Stimulated activated CD8-positive, alpha-beta memory T cell treated with anti-CD3 and anti-CD28 coated beads, Interleukin-12 subunit alpha, Interleukin-12 subunit beta, amount 100 ng/mL, for 24 hours (primary cell): ENCODE results near the gene DIPK1A.

ENCODE experiments used
- DNase-seq: peaks from one replicate; pipeline ENCODE4 v3.0.0-alpha.2; 2020; ENCODE audit errors: extremely low read depth

DIPK1A gene

GRCh38 chr1:92961131-92961895, at the start of gene DIPK1A:
TSS of gene DIPK1A (minus strand) at chr1:92961462. CDS start at chr1:92961429, 33 bp downstream.
- DNase-seq: peak; percentile 38

- DNase-seq: no peak
Measured at GRCh38 chr1:93007941-93008577, 46.8 kb upstream of the DIPK1A start.

- no peak for DNase-seq
Measured at GRCh38 chr1:93005252-93005598, 44.0 kb upstream of the DIPK1A start.

GRCh38 chr1:93004566-93005251, 43.4 kb upstream of the DIPK1A start:
- no peak for DNase-seq

GRCh38 chr1:93003981-93004380, 42.7 kb upstream of the DIPK1A start:
- DNase-seq: no peak

- DNase-seq: no peak
Measured at GRCh38 chr1:93002781-93003180, 41.5 kb upstream of the DIPK1A start.

GRCh38 chr1:93001893-93002292, 40.6 kb upstream of the DIPK1A start:
- DNase-seq: no peak

GRCh38 chr1:93000751-93001175, 39.5 kb upstream of the DIPK1A start:
- no peak for DNase-seq

- no peak for DNase-seq
Measured at GRCh38 chr1:93000291-93000690, 39.0 kb upstream of the DIPK1A start.

GRCh38 chr1:92998821-92999220, 37.6 kb upstream of the DIPK1A start:
- no peak for DNase-seq

- no peak for DNase-seq
Measured at GRCh38 chr1:92995441-92996430, 34.5 kb upstream of the DIPK1A start.

GRCh38 chr1:92994105-92994712, 32.9 kb upstream of the DIPK1A start:
- peak; percentile 41 for DNase-seq

GRCh38 chr1:92993581-92993980, 32.3 kb upstream of the DIPK1A start:
- DNase-seq: no peak

- no peak for DNase-seq
Measured at GRCh38 chr1:92992877-92993276, 31.6 kb upstream of the DIPK1A start.

- no peak for DNase-seq
Measured at GRCh38 chr1:92992054-92992453, 30.8 kb upstream of the DIPK1A start.

- DNase-seq: no peak
Measured at GRCh38 chr1:92990828-92991227, 29.6 kb upstream of the DIPK1A start.

GRCh38 chr1:92989936-92990583, 28.8 kb upstream of the DIPK1A start:
- DNase-seq: no peak

- DNase-seq: no peak
Measured at GRCh38 chr1:92989253-92989652, 28.0 kb upstream of the DIPK1A start.

GRCh38 chr1:92987462-92987861, 26.2 kb upstream of the DIPK1A start:
- DNase-seq: no peak

GRCh38 chr1:92985101-92985500, 23.8 kb upstream of the DIPK1A start:
- DNase-seq: no peak
